Ovary (tissue), 3 donors: ENCODE results near the gene PIAS2.
"Not testable (repeated sequence)": the region's sequence is repeated elsewhere in the genome, so short reads cannot be mapped to it uniquely, and the experiment has no call there.

Source experiments
- EP300 ChIP-seq: sonication (generic); formaldehyde crosslinking; IDR thresholded peaks from one replicate; pipeline ENCODE4 v1.6.1; 2017; ENCODE audit warnings: antibody characterized with exemption
- POLR2A ChIP-seq: fragments of 450-650 bp; IDR thresholded peaks from one replicate; pipeline ENCODE4 v1.6.1; 2017; ENCODE audit warnings: antibody characterized with exemption, mild to moderate bottlenecking, moderate library complexity
- TF ChIP-seq, protein P1 (sequence below), 3 donors: fragments of 450-650 bp in 2 of 3; fragments of 200-600 bp in 1 of 3; IDR thresholded peaks; one replicate each; pipeline versions ENCODE4 v1.5.1 to v1.8.0; 2016 to 2022; ENCODE audit warnings: antibody characterized with exemption in 3 of 3, mild to moderate bottlenecking in 1 of 3
- donor health status: DM: no; HTN: no; CAD: no.

DNA sequence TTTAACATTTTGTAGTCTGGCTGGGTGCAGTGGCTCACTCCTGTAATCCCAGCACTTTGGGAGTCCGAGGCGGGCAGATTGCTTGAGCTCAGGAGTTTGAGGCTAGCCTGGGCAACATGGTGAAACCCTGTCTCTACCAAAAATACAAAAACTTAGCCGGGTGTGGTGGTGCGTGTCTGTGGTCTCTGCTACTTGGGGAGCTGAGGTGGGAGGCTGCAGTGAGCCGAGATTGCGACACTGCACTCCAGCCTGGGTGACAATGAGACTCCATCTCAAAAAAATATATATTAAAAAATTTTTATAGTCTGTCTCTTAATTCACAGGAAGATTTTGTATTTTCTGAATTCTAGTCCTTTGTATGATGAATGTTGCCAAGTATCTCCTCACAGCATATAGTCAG is 121.4 kb downstream of the PIAS2 start:
- TF ChIP-seq, protein P1, sequence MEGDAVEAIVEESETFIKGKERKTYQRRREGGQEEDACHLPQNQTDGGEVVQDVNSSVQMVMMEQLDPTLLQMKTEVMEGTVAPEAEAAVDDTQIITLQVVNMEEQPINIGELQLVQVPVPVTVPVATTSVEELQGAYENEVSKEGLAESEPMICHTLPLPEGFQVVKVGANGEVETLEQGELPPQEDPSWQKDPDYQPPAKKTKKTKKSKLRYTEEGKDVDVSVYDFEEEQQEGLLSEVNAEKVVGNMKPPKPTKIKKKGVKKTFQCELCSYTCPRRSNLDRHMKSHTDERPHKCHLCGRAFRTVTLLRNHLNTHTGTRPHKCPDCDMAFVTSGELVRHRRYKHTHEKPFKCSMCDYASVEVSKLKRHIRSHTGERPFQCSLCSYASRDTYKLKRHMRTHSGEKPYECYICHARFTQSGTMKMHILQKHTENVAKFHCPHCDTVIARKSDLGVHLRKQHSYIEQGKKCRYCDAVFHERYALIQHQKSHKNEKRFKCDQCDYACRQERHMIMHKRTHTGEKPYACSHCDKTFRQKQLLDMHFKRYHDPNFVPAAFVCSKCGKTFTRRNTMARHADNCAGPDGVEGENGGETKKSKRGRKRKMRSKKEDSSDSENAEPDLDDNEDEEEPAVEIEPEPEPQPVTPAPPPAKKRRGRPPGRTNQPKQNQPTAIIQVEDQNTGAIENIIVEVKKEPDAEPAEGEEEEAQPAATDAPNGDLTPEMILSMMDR (IDR thresholded peaks at IDR 0.05), result not testable (repeated sequence)
- not testable (repeated sequence) for TF ChIP-seq POLR2A, EP300
